ENCODE results near the gene CHCHD3.
"Not testable (repeated sequence)": the region's sequence is repeated elsewhere in the genome, so short reads cannot be mapped to it uniquely, and the experiment has no call there.

The CHCHD3 gene

DNA sequence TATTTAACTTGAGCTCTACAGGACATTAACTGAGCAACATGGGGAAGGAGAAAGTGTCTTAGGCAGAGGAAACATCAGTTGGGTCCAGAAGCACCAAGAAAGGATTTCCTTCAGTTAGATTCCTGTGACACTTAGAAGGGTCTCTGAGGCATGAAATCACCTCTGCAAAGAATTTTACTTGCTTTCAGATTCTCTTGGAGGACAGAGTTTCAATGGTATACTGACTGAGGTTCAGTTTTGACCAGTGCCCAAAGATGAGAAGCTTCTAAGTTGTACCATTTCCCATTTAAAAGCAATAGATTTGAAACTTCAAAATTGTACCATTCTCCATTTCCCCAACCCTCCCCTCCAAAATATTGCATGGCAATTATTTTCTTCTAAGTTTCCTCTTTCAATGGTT is 102.4 kb downstream of the CHCHD3 start:
- Histone ChIP-seq H3K27ac (ENCODE audit: low read depth, low read length) (no peak overlapping the region), H3K4me3 (ENCODE audit: low read depth, low read length) (no peak overlapping the region)

DNA sequence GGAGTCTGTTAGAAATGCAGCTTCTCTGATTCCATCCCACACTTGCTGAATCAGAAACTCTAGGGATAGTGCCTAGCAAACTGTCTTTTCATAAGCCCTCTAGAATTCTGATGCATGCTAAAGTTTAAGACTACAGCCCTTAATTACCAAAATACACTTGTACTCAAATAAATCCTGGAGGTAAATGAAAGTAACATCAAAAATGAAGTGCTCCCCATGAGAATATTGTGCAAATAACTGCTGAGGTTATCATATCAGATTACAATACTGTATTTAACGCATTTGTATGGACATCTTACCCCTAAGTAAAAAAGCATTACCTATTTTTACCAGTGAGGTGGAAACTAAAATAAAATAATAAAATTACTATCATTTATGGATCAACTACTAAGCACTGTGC is 104.7 kb downstream of the CHCHD3 start:
- Histone ChIP-seq H3K27ac (ENCODE audit: low read depth, low read length) (no peak overlapping the region), H3K9me3 (ENCODE audit: control insufficient read depth, insufficient read depth, low read depth, low read length) (no peaks in the 10 kb centered on the region), H3K36me3 (ENCODE audit: control insufficient read depth, insufficient read depth, low read length) (peaks cover 15% of the 10 kb centered on the region; the same call in 1 of the 2 replicates), H3K4me1 (ENCODE audit: control insufficient read depth, insufficient read depth, low read length) (no peaks in the 10 kb centered on the region), H3K9ac (ENCODE audit: low read length) (no peak overlapping the region), H3K4me3 (ENCODE audit: low read depth, low read length) (no peak overlapping the region), H3K27me3 (ENCODE audit: control insufficient read depth, insufficient read depth, low read length) (no peaks in the 10 kb centered on the region)

More for the DNA sequence above, 102.4 kb downstream of the CHCHD3 start:
- H3K27me3 ChIP-seq (ENCODE audit: control insufficient read depth, insufficient read depth, low read length): no peaks in the 10 kb centered on the region
- H3K9me3 ChIP-seq (ENCODE audit: control insufficient read depth, insufficient read depth, low read depth, low read length): peaks cover 7% of the 10 kb centered on the region
- H3K36me3 ChIP-seq (ENCODE audit: control insufficient read depth, insufficient read depth, low read length): peaks cover 4% of the 10 kb centered on the region
- H3K4me1 ChIP-seq (ENCODE audit: control insufficient read depth, insufficient read depth, low read length): no peaks in the 10 kb centered on the region
- no peak overlapping the region for H3K9ac ChIP-seq (ENCODE audit: low read length)

- Histone ChIP-seq H3K27me3 (ENCODE audit: control insufficient read depth, insufficient read depth, low read length) (no peaks in the 10 kb centered on the region), H3K4me3 (ENCODE audit: low read depth, low read length) (no peak overlapping the region), H3K36me3 (ENCODE audit: control insufficient read depth, insufficient read depth, low read length) (peaks cover 15% of the 10 kb centered on the region; the same call in 1 of the 2 replicates), H3K4me1 (ENCODE audit: control insufficient read depth, insufficient read depth, low read length) (peaks cover 3% of the 10 kb centered on the region; the same call in 1 of the 2 replicates), H3K27ac (ENCODE audit: low read depth, low read length) (no peak overlapping the region), H3K9ac (ENCODE audit: low read length) (no peak overlapping the region), H3K9me3 (ENCODE audit: control insufficient read depth, insufficient read depth, low read depth, low read length) (no peaks in the 10 kb centered on the region)
These were observed 109.1 kb downstream of the CHCHD3 start for GRCh38 chr7:132972745-132973144.

- Histone ChIP-seq H3K36me3 (ENCODE audit: control insufficient read depth, insufficient read depth, low read length) (peaks cover 15% of the 10 kb centered on the region; the same call in 1 of the 2 replicates), H3K9ac (ENCODE audit: low read length) (no peak overlapping the region)
These were observed 111.6 kb downstream of the CHCHD3 start for GRCh38 chr7:132970257-132970656.

DNA sequence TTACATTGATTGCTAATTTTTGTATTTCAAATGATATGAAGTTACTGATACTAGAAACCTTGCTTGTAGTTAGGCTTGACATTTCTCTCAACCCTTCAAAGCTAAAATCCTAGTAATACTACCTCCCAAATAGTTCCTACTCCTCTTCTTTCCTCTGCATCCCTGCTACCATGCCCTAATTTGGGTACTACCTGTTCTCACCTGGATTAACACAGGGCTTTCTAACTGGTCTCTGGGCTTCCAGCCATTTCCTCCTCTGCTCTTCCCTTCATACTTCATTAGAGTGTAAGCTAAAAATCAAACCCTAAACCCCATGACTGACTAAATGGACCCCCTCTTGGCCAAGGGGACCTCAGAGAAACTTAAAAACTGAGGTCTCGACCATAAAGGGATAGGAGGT is 112.4 kb downstream of the CHCHD3 start:
- Histone ChIP-seq H3K9me3 (ENCODE audit: control insufficient read depth, insufficient read depth, low read depth, low read length) (no peaks in the 10 kb centered on the region), H3K4me3 (ENCODE audit: low read depth, low read length) (no peak overlapping the region), H3K4me1 (ENCODE audit: control insufficient read depth, insufficient read depth, low read length) (peaks cover 3% of the 10 kb centered on the region; the same call in 1 of the 2 replicates), H3K36me3 (ENCODE audit: control insufficient read depth, insufficient read depth, low read length) (peaks cover 11% of the 10 kb centered on the region; the same call in 1 of the 2 replicates), H3K27ac (ENCODE audit: low read depth, low read length) (no peak overlapping the region), H3K27me3 (ENCODE audit: control insufficient read depth, insufficient read depth, low read length) (no peaks in the 10 kb centered on the region), H3K9ac (ENCODE audit: low read length) (no peak overlapping the region)

More at GRCh38 chr7:132970257-132970656, 111.6 kb downstream of the CHCHD3 start:
- H3K4me1 ChIP-seq (ENCODE audit: control insufficient read depth, insufficient read depth, low read length): peaks cover 3% of the 10 kb centered on the region; the same call in 1 of the 2 replicates
- no peak overlapping the region for H3K4me3 ChIP-seq (ENCODE audit: low read depth, low read length)
- no peak overlapping the region for H3K27ac ChIP-seq (ENCODE audit: low read depth, low read length)
- H3K9me3 ChIP-seq (ENCODE audit: control insufficient read depth, insufficient read depth, low read depth, low read length): no peaks in the 10 kb centered on the region
- no peaks in the 10 kb centered on the region for H3K27me3 ChIP-seq (ENCODE audit: control insufficient read depth, insufficient read depth, low read length)

DNA sequence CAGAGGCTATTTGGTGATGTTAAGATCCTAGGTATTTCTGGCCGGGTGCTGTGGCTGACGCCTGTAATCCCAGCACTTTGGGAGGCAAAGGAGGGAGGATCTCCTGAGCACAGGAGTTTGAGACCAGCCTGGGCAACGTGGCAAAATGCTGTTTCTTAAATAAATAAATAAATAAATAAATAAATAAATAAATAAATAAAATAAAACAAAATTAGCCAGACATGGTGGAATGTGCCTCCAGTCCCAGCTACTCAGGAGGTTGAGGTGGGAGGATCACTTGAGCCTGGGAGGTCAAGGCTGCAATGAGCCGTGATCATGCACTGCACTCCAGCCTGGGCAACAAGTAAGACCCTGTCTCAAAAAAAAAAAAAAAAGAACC is 114.4 kb downstream of the CHCHD3 start:
- H3K4me3 ChIP-seq (ENCODE audit: low read depth, low read length); H3K27me3 ChIP-seq (ENCODE audit: control insufficient read depth, insufficient read depth, low read length); H3K9ac ChIP-seq (ENCODE audit: low read length); H3K27ac ChIP-seq (ENCODE audit: low read depth, low read length); H3K9me3 ChIP-seq (ENCODE audit: control insufficient read depth, insufficient read depth, low read depth, low read length); H3K4me1 ChIP-seq (ENCODE audit: control insufficient read depth, insufficient read depth, low read length); H3K36me3 ChIP-seq (ENCODE audit: control insufficient read depth, insufficient read depth, low read length): not testable (repeated sequence)

DNA sequence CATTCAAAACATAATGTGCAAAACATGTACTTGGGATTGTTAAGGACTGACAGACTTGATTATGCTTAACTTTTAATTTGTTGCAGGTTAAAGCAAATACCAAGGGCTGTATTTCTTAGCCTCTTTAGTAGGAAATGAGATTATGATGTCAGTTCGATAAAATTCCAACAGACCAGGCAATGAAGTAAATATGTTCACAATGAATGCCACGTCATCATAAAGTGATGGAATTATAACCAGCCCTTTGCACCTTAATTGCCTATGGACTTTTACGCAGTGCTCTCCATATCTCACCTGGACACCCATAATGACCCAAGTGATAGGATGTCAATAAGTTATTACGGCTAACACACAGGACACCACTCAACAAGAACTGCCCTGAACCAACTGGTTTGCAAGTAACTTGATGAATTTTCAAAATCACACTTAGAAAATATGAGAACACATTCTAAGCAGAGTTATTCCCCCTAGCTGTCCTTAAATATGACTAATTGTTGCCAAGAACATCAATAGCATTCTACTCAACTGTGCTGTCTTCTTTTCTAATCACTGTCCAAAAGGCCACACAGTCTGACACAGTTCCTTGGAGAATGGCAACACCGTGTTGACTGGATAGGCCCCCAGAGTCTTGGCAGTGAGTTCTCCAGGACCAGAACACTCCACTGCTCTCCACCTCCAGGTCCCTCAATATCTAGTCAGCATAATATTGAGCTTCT is 115.0 kb downstream of the CHCHD3 start:
- no peak overlapping the region for H3K4me3 ChIP-seq (ENCODE audit: low read depth, low read length)
- no peak overlapping the region for H3K9ac ChIP-seq (ENCODE audit: low read length)
- no peaks in the 10 kb centered on the region for H3K27me3 ChIP-seq (ENCODE audit: control insufficient read depth, insufficient read depth, low read length)
- H3K4me1 ChIP-seq (ENCODE audit: control insufficient read depth, insufficient read depth, low read length): peaks cover 6% of the 10 kb centered on the region
- no peaks in the 10 kb centered on the region for H3K9me3 ChIP-seq (ENCODE audit: control insufficient read depth, insufficient read depth, low read depth, low read length)
- H3K27ac ChIP-seq (ENCODE audit: low read depth, low read length): no peak overlapping the region
- H3K36me3 ChIP-seq (ENCODE audit: control insufficient read depth, insufficient read depth, low read length): no peaks in the 10 kb centered on the region

GRCh38 chr7:132965951-132966350 is 115.9 kb downstream of the CHCHD3 start:
- Histone ChIP-seq H3K9ac (ENCODE audit: low read length) (no peak overlapping the region), H3K4me1 (ENCODE audit: control insufficient read depth, insufficient read depth, low read length) (peaks cover 6% of the 10 kb centered on the region), H3K4me3 (ENCODE audit: low read depth, low read length) (no peak overlapping the region), H3K27me3 (ENCODE audit: control insufficient read depth, insufficient read depth, low read length) (no peaks in the 10 kb centered on the region), H3K36me3 (ENCODE audit: control insufficient read depth, insufficient read depth, low read length) (no peaks in the 10 kb centered on the region), H3K27ac (ENCODE audit: low read depth, low read length) (no peak overlapping the region), H3K9me3 (ENCODE audit: control insufficient read depth, insufficient read depth, low read depth, low read length) (no peaks in the 10 kb centered on the region)

DNA sequence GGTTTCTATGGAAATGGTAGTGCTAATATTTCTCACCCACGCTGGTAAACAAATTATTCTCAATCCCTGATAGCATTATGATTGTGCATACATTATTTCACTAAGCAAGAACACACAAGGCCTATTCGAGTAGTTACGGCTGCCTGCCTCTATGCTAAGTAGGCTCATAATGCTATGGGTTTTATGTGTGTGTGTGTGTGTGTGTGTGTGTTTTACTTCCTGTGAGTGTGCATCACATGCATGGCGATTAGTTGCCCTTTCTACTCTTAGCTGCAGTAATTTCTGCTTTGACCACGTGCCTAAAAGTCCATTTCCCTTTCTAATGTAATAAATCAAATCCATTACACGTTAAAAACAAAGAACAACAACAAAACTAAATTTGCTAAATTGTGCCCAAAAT is 117.0 kb downstream of the CHCHD3 start:
- Histone ChIP-seq H3K36me3 (ENCODE audit: control insufficient read depth, insufficient read depth, low read length) (no peaks in the 10 kb centered on the region), H3K4me1 (ENCODE audit: control insufficient read depth, insufficient read depth, low read length) (peaks cover 2% of the 10 kb centered on the region; the same call in 1 of the 2 replicates), H3K4me3 (ENCODE audit: low read depth, low read length) (no peak overlapping the region), H3K27ac (ENCODE audit: low read depth, low read length) (no peak overlapping the region), H3K9ac (ENCODE audit: low read length) (no peak overlapping the region), H3K9me3 (ENCODE audit: control insufficient read depth, insufficient read depth, low read depth, low read length) (no peaks in the 10 kb centered on the region), H3K27me3 (ENCODE audit: control insufficient read depth, insufficient read depth, low read length) (no peaks in the 10 kb centered on the region)

DNA sequence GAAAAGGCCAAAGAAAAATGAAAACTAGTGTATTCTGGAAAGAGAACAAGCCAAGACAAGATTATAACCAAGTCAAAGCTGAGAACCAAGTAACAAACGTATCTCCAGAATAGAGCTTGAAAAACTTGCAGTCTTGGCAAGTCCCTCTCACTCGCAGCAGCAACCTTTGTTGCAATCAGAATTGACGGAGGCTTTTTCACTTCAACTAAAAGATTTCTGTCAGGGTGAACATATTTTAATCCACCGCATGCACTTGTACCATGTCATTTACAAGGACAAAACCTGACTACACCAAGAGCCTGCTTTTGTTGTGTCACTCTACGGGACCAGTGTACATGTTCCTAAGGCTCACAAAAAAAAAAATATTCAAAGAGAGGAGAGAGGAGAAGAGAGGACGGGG is 122.0 kb downstream of the CHCHD3 start:
- peaks cover 2% of the 10 kb centered on the region; the same call in 1 of the 2 replicates for H3K4me1 ChIP-seq (ENCODE audit: control insufficient read depth, insufficient read depth, low read length)
- no peaks in the 10 kb centered on the region for H3K36me3 ChIP-seq (ENCODE audit: control insufficient read depth, insufficient read depth, low read length)
- no peak overlapping the region for H3K9ac ChIP-seq (ENCODE audit: low read length)
- H3K27me3 ChIP-seq (ENCODE audit: control insufficient read depth, insufficient read depth, low read length): no peaks in the 10 kb centered on the region
- no peak overlapping the region for H3K4me3 ChIP-seq (ENCODE audit: low read depth, low read length)
- H3K27ac ChIP-seq (ENCODE audit: low read depth, low read length): no peak overlapping the region
- no peaks in the 10 kb centered on the region for H3K9me3 ChIP-seq (ENCODE audit: control insufficient read depth, insufficient read depth, low read depth, low read length)

DNA sequence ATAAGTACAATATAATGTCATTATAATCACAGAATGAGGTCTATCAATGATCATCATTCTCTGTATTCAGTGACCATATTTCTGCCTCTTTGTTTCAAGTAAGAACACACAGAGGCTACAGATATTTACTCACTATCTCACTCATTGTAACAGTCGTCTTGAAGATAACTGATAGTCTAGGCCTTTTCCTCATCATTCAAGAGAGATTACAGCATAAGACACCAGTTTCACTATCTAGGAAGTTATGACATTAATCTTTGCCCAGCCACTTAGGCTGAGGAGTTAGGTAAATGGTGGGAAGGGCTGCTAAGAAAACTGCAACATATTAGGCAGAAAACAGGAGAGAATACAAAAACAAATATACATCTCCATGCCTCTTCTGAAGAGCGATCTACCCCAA is 125.3 kb downstream of the CHCHD3 start:
- Histone ChIP-seq H3K9ac (ENCODE audit: low read length) (no peak overlapping the region), H3K27ac (ENCODE audit: low read depth, low read length) (no peak overlapping the region), H3K4me3 (ENCODE audit: low read depth, low read length) (no peak overlapping the region), H3K27me3 (ENCODE audit: control insufficient read depth, insufficient read depth, low read length) (no peaks in the 10 kb centered on the region), H3K36me3 (ENCODE audit: control insufficient read depth, insufficient read depth, low read length) (peaks cover 8% of the 10 kb centered on the region; the same call in 1 of the 2 replicates), H3K4me1 (ENCODE audit: control insufficient read depth, insufficient read depth, low read length) (no peaks in the 10 kb centered on the region), H3K9me3 (ENCODE audit: control insufficient read depth, insufficient read depth, low read depth, low read length) (no peaks in the 10 kb centered on the region)
